Nucleus accumbens (tissue), 56 donors: ENCODE data around the gene PSMD6.

Experiments used
- DNase-seq, 56 donors: peaks; one replicate each; lab custom pipeline; 2025; lab: John Stamatoyannopoulos, UW

PSMD6 gene

GRCh38 chr3:63963496-63963895 lies 59.8 kb downstream of the PSMD6 start:
- no peak for DNase-seq

GRCh38 chr3:63961891-63962290 lies 61.4 kb downstream of the PSMD6 start:
- DNase-seq: no peak
